Endothelial cell of umbilical vein (primary cell): Measurements from ENCODE around the gene TRAPPC12.

ENCODE experiments used
- CTCF ChIP-seq, 2 donors: IDR thresholded peaks; 1 replicate in 1 of 2; 2 replicates in 1 of 2; pipeline ENCODE4 v1.5.1; 2011; ENCODE audit warnings: low read length in 2 of 2, mild to moderate bottlenecking in 2 of 2, moderate library complexity in 2 of 2, control low read depth in 1 of 2, inconsistent platforms in 1 of 2, low read depth in 1 of 2; ENCODE audit not compliant: insufficient read depth in 1 of 2; ENCODE audit errors: extremely low read depth in 1 of 2
- MAX ChIP-seq: IDR thresholded peaks from 2 replicates; pipeline ENCODE4 v1.6.1; 2011; ENCODE audit not compliant: insufficient read depth, insufficient read length
- POLR2A ChIP-seq: IDR thresholded peaks from 2 replicates; pipeline ENCODE4 v1.6.1; 2012; ENCODE audit warnings: low read depth, mild to moderate bottlenecking, control low read depth, low read length
- POLR2AphosphoS5 ChIP-seq: IDR thresholded peaks from 2 replicates; pipeline ENCODE4 v1.6.1; 2012; ENCODE audit warnings: low read depth, mild to moderate bottlenecking, control low read depth, low read length, moderate library complexity; ENCODE audit not compliant: insufficient read depth

- TF ChIP-seq POLR2A (no peak), CTCF (IDR thresholded peaks at IDR 0.05; ENCODE audit: extremely low read depth in 1 of 2, insufficient read depth in 1 of 2, low read depth in 1 of 2, low read length in 2 of 2) (no peak), POLR2AphosphoS5 (no peak), MAX (no peak)
Observed at GRCh38 chr2:3470856-3471737, 91.6 kb downstream of the TRAPPC12 start.
